HepG2 (cell line): ENCODE measurements around the gene PRKACA. TPM values are rescaled to one million over a fixed set of nuclear protein-coding genes. Genes with fewer than 3 reads are reported as not detected.

Experiments used
- ELF4 ChIP-seq: sonication (generic); formaldehyde crosslinking; IDR thresholded peaks from 2 replicates; pipeline ENCODE4 v1.5.0; 2020; ENCODE audit warnings: missing genetic modification reagents, mild to moderate bottlenecking, moderate library complexity, borderline replicate concordance
- KAT8 ChIP-seq: IDR thresholded peaks from 2 replicates; pipeline ENCODE4 v1.6.1; 2016; ENCODE audit warnings: missing genetic modification reagents, missing compliant biosample characterization
- MTA1 ChIP-seq: sonication (generic); formaldehyde crosslinking; IDR thresholded peaks from 2 replicates; pipeline ENCODE4 v1.4.0; 2020; ENCODE audit warnings: missing genetic modification reagents, mild to moderate bottlenecking, borderline replicate concordance
- NFAT5 ChIP-seq: sonication (generic); formaldehyde crosslinking; IDR thresholded peaks from 2 replicates; pipeline ENCODE4 v1.4.0; 2020; ENCODE audit warnings: missing genetic modification reagents
- PAX8 ChIP-seq: sonication (generic); formaldehyde crosslinking; IDR thresholded peaks from 2 replicates; pipeline ENCODE4 v1.8.0; 2022; ENCODE audit warnings: mild to moderate bottlenecking, missing genetic modification reagents, borderline replicate concordance
- PHF20 ChIP-seq: sonication (generic); formaldehyde crosslinking; IDR thresholded peaks from 2 replicates; pipeline ENCODE4 v1.5.0; 2020; ENCODE audit warnings: mild to moderate bottlenecking, missing genetic modification reagents
- PRDM4 ChIP-seq: sonication (generic); formaldehyde crosslinking; IDR thresholded peaks from 2 replicates; pipeline ENCODE4 v1.9.0; 2021; ENCODE audit warnings: missing genetic modification reagents, borderline replicate concordance
- SMAD3 ChIP-seq: sonication (generic); formaldehyde crosslinking; IDR thresholded peaks from 2 replicates; pipeline ENCODE4 v1.4.0; 2020; ENCODE audit warnings: missing genetic modification reagents
- SMAD9 ChIP-seq: sonication (generic); formaldehyde crosslinking; IDR thresholded peaks from 2 replicates; pipeline ENCODE4 v1.5.1; 2020; ENCODE audit warnings: mild to moderate bottlenecking, missing genetic modification reagents
- SP5 ChIP-seq: IDR thresholded peaks from 2 replicates; pipeline ENCODE4 v1.6.1; 2016; ENCODE audit warnings: low read depth, borderline replicate concordance
- TEAD2 ChIP-seq: sonication (generic); formaldehyde crosslinking; IDR thresholded peaks from 2 replicates; pipeline ENCODE4 v1.9.0; 2021; ENCODE audit warnings: missing genetic modification reagents
- THYN1 ChIP-seq: sonication (generic); formaldehyde crosslinking; IDR thresholded peaks from 2 replicates; pipeline ENCODE4 v1.8.1; 2023; ENCODE audit warnings: low read depth, mild to moderate bottlenecking, moderate library complexity, missing genetic modification reagents, borderline replicate concordance
- ZNF263 ChIP-seq: sonication (generic); formaldehyde crosslinking; IDR thresholded peaks from 2 replicates; pipeline ENCODE4 v1.4.0; 2020; ENCODE audit warnings: missing genetic modification reagents
- ZNF382 ChIP-seq: sonication (generic); formaldehyde crosslinking; IDR thresholded peaks from 2 replicates; pipeline ENCODE4 v1.5.0; 2020; ENCODE audit warnings: missing genetic modification reagents, mild to moderate bottlenecking, borderline replicate concordance
- ZNF530 ChIP-seq: sonication (generic); formaldehyde crosslinking; IDR thresholded peaks from 2 replicates; pipeline ENCODE4 v1.5.0; 2020; ENCODE audit warnings: low read depth, mild to moderate bottlenecking, missing genetic modification reagents
- ZNF709 ChIP-seq: sonication (generic); formaldehyde crosslinking; IDR thresholded peaks from 2 replicates; pipeline ENCODE4 v1.5.0; 2020; ENCODE audit warnings: mild to moderate bottlenecking, missing genetic modification reagents
- ZNF790 ChIP-seq: sonication (generic); formaldehyde crosslinking; IDR thresholded peaks from 2 replicates; pipeline ENCODE4 v1.8.0; 2022; ENCODE audit warnings: missing genetic modification reagents, mild to moderate bottlenecking, borderline replicate concordance
- ZNF839 ChIP-seq: sonication (generic); formaldehyde crosslinking; IDR thresholded peaks from 2 replicates; pipeline ENCODE4 v1.4.0; 2020; ENCODE audit warnings: missing genetic modification reagents, mild to moderate bottlenecking, borderline replicate concordance
- ZSCAN20 ChIP-seq: sonication (generic); formaldehyde crosslinking; IDR thresholded peaks from 2 replicates; pipeline ENCODE4 v1.4.0; 2020; ENCODE audit warnings: missing genetic modification reagents, mild to moderate bottlenecking, borderline replicate concordance
- ZSCAN30 ChIP-seq: sonication (generic); formaldehyde crosslinking; IDR thresholded peaks from 2 replicates; pipeline ENCODE4 v1.5.0; 2020; ENCODE audit warnings: mild to moderate bottlenecking, missing genetic modification reagents
- polyA plus RNA-seq, 8 experiments: library from polyadenylated mRNA; depleted of rRNA in 3 of 8; stranded (reverse) in 7 of 8; unstranded in 1 of 8; fragments of >200 nt; fragmentation: Illumina TruSeq in 4 of 8; extraction: Trizol in 4 of 8; gene quantifications; 2 replicates each; pipeline versions ENCODE4 v1.2.1 to v1.2.3, GENCODE V29; 2011 to 2016; ENCODE audit warnings: low read depth in 4 of 8, missing spikeins in 1 of 8, mixed read lengths in 1 of 8; ENCODE audit not compliant: insufficient read depth in 1 of 8
- total RNA-seq, 5 experiments: library from RNA; depleted of rRNA; stranded (reverse); fragments of >200 nt; fragmentation: Illumina TruSeq; extraction: Trizol; gene quantifications; 2 replicates each; pipeline ENCODE4 v1.2.3, GENCODE V29; 2016; ENCODE audit warnings: low read depth in 1 of 5

Gene PRKACA
- total and polyA plus RNA-seq, 2 of the 13 experiments (the other 11 are each of a cell fraction or from before 2014, with no cell fraction given): 11.0 to 18.2 TPM

GRCh38 chr19:14080887-14081796 lies 36.4 kb downstream of the PRKACA start (continued):
- no peak for TF ChIP-seq TEAD2 (CRISPR knock-in tag)
- TF ChIP-seq PRDM4 (CRISPR knock-in tag): no peak
- TF ChIP-seq MTA1 (CRISPR knock-in tag): no peak
- peak; percentile 65; the same call in 1 of the 2 replicates for TF ChIP-seq ZNF839
- peak; percentile 35; the same call in 1 of the 2 replicates for TF ChIP-seq ZNF709 (CRISPR knock-in tag)
- TF ChIP-seq PHF20: peak; percentile 81; the same call in 1 of the 2 replicates
- no peak for TF ChIP-seq ZSCAN30 (CRISPR knock-in tag)
- no peak for TF ChIP-seq ZNF530 (CRISPR knock-in tag)
- no peak for TF ChIP-seq ZNF382
- peak; percentile 79 for TF ChIP-seq SMAD3 (CRISPR knock-in tag)
- peak; percentile 22; the same call in 1 of the 2 replicates for TF ChIP-seq ZSCAN20 (CRISPR knock-in tag)
- TF ChIP-seq PAX8: no peak
- TF ChIP-seq SP5 (CRISPR knock-in tag): peak; percentile 25; the same call in 1 of the 2 replicates
- TF ChIP-seq NFAT5: peak; percentile 65; the same call in 1 of the 2 replicates
- no peak for TF ChIP-seq ZNF263 (CRISPR knock-in tag)
- TF ChIP-seq KAT8: peak; percentile 89
- TF ChIP-seq ZNF790 (CRISPR knock-in tag): no peak
- TF ChIP-seq ELF4 (CRISPR knock-in tag): peak; percentile 88
- TF ChIP-seq SMAD9 (CRISPR knock-in tag): no peak
- TF ChIP-seq THYN1: no peak
